ENCODE measurements around the gene AP1S1.
"Not testable (repeated sequence)": the region's sequence is repeated elsewhere in the genome, so short reads cannot be mapped to it uniquely, and the experiment has no call there.

The AP1S1 gene

DNA sequence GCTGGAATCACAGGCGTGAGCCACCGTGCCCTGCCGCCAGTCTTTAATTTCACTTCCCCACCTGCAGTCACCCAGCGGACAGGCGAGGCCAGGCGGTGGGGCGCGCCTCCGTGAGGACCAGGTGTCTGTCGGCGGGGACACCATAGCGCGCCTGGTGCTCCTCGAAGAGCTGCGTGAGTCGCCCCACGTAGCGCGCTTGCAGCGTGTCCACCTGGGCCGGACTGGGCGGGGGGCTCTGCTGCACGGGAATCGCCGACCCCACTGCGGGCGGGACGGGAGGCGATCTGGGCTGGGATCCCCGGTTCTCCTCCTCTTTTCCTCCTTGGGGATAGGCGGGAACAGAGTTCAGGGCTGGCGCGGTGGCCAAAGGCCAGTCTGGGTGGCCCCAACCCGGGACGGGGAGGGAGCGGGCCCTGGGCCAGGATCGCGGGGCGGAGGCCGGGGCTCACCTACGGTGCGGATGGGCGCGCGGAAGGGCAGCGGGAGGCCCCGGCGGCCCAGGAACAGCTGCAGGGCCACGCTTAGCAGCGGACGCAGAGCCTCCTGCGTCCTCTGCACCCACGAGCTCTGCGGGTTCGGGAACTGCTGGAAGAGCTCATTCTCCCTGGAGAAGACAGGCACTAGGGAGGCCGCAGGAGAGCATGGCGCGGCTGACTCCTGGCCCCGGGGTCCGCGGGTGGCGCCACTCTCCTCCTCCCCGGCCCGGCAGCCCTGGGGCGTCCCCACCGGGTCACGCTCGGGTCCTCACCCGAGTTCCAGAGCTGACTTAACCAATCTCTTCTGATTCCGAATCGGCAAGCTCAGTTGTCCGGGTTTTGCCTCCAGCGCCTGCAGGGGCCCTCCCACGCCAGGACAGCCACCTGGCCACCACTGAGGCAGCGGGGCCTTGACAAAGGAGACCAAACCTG is 47.7 kb downstream of the AP1S1 start:
- no peak for DNase-seq

DNA sequence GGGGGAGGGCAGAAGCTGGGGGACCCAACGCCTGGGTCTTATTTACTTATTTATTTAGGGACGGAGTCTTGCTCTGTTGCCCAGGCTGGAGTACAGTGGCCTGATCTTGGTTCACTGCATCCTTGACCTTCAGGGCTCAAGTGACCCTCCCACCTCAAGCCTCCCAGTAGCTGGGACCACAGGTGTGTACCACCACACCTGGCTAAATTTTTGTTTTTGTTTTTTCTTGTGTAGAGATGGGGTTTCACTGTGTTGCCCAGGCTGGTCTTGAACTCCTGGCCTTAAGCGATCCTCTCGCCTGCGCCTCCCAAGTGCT is 48.3 kb downstream of the AP1S1 start:
- DNase-seq, result no peak

DNA sequence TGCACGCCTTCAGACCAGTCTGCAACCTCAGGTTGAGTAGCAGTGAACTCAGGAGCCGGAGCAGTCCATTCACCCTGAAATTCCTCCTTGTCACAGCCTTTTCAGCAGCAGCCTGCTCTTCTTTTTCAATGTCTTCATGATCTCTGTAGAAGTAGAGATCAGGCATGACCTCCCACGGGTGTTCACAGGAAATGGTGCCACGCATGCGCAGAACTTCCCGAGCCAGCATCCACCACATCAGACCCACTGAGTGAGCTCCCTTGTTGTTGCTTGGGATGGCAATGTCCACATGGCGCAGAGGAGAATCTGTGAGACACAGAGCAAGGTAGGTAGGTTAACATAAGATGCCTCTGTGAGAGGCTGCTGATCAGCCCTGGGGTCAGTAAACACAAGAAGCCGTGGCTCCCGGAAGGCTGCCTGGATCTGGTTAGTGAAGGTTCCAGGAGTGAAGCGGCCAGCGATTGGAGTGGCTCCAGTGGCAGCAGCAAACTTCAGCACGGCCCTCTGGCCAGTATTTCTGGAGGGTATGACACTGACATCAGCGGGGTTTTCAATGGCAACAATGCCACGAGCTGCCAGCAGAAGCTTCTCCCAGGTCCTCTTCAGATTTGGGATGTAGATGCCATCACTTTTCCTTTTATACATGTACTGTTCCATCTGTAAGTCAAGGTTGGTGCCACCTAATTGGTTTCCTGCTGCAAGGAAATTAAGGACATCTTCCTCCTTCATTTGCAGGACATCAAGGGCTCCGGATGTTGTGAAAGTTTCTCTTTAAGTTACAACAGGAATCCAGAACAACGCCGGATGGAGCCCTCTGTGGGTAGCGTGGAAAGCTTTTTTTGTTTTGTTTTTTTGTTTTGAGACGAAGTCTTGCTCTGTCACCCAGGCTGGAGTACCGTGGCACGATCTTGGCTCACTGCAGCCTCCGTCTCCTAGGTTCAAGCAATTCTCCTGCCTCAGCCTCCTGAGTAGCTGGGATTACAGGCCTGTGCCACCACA is 49.8 kb downstream of the AP1S1 start:
- DNase-seq, result not testable (repeated sequence)

DNA sequence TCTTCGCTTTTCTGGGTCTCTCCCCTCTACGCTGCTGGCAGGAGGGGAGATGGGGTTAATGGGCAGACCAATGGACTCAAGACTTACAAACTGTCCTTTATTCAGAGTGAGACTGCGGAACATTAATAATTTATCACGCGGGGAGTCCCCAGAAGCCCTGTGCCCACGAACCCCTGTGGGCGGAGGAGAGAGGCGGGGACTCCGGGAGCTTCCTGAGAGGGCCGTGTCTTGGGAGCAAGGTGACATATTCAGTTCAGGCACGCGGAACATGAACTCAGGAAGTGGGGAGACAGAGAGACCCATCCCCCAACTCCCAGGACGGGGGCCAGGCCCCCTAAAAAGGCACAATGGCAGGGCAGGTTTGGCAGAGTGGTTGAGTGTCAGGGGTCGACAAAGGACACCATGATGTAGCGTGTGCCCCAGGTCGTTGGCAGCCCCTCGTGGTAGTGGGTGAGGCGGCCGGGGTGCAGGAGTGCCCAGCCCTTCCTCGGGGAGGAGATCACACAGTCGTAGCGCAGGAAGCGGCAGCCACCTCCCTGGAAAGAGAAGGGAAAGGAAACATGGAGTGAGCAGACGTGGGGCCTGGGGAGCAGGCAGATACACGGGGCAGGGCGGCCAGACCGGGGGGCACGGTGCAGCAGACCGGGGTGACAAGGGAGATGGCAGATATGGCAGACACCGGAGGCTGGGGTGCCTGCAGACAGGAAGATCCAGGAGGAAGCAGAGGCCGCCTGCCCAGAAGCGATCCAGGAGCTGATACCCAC is 51.8 kb downstream of the AP1S1 start:
- DNase-seq, result no peak

DNA sequence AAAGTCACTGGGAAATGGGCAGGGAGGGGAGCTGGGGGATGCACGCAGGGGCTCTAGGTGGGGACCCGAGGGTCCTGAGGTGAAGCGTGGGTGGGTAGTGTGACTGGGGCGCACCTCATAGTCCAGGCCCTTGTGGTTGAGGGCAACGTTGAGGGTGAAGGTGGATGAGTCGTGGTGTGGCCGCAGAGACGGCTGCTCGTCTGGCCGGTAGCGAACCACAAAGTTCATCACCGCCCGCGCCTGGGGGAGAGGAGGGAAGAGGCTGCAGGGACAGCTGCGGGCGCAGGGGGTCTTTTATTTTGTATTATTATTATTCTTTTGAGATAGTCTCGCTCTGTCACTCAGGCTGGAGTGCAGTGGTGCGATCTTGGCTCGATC is 52.4 kb downstream of the AP1S1 start:
- DNase-seq, result no peak

DNA sequence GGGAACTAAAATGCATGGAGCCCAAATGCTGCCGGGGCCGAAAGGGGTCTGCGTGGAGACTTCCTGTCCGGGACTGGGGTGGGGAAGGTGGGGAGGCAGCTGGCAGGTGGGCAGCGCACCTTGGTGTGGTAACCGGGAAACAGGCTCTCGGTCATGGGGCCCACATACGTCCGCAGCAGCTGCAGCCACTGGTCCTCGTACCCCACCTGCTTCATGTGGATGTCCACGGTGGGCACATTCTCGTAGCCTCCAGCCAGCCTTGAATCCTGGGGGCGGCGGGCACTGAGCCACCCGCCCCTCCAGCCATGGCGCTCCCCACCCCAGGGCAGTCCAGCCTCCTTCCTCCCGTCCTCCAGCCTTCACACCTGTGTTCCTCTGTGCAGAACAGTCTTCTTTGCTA is 53.2 kb downstream of the AP1S1 start:
- no peak for DNase-seq

DNA sequence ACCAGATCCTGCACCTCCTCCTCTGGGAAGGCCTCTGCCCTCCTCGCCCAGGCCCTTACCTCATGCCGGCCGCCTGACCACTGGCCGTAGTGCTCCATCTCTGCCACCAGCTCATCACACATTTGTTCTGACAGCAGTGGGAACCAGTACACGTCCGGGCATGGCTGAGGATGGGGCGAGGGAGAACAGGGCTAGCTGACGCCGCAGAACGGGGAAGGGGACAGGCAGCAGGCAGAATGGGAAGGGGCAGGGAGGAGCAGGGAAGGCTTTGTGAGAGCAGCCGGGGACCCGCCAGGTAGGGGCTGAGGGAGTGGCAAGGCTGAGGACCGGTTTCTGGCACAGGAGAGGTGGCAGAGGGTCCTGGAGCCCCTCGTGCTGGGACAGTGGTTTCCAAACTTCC is 54.5 kb downstream of the AP1S1 start:
- DNase-seq, result no peak

DNA sequence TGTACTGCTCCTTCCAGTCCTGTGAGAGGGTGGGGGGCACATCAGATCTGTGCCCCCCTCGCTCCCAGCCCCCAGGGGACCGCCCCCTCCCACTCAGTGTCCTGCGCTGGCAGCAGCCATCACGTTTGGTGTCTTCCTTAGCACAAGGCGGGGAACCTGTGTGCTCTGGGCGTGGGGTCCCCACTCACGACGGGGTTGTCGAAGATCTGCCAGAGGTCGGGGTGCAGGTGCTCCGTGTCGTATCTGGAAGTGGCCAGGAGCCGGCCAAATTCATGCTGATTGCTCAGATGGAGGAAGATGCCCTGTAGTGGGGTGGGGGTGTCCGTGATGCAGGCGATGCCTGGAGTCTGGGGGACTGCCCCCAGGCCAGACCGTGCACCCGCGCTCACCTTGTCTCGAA is 55.9 kb downstream of the AP1S1 start:
- no peak for DNase-seq

Data from bone marrow (tissue), 2 donors.